Activated CD4-positive, alpha-beta memory T cell treated with anti-CD3 and anti-CD28 coated beads, Interleukin-2, amount 10 ng/mL, durations not matched to agents 7 days and 5 days (primary cell): ENCODE data around the gene DRG2. TPM values are rescaled to one million over a fixed set of nuclear protein-coding genes. Genes with fewer than 3 reads are reported as not detected.

Experiments used
- CTCF ChIA-PET: fragments of 350-600 bp; sonication (Branson Sonifier 250); formaldehyde crosslinking; loops from one replicate; lab custom pipeline; 2021; ENCODE audit warnings: antibody characterized with exemption, inconsistent platforms; lab: Charles Lee
- POLR2A ChIA-PET: fragments of 350-600 bp; sonication (Branson Sonifier 250); formaldehyde crosslinking; loops from one replicate; lab custom pipeline; 2021; ENCODE audit warnings: antibody characterized with exemption; lab: Charles Lee
- DNase-seq: peaks from one replicate; pipeline ENCODE4 v3.0.0-alpha.2; 2020
- H3K27ac Mint-ChIP-seq: one replicate; pipeline ENCODE4 v1.8.0; 2021; ENCODE audit warnings: mild to moderate bottlenecking, mixed read lengths
- H3K27me3 Mint-ChIP-seq: one replicate; pipeline ENCODE4 v1.8.0; 2021; ENCODE audit warnings: mixed read lengths
- H3K36me3 Mint-ChIP-seq: one replicate; pipeline ENCODE4 v1.8.0; 2021; ENCODE audit warnings: low read depth, mixed read lengths
- H3K4me1 Mint-ChIP-seq: one replicate; pipeline ENCODE4 v1.8.0; 2021; ENCODE audit warnings: mixed read lengths
- H3K4me3 Mint-ChIP-seq: one replicate; pipeline ENCODE4 v1.8.0; 2021; ENCODE audit warnings: mild to moderate bottlenecking, mixed read lengths
- H3K9me3 Mint-ChIP-seq: one replicate; pipeline ENCODE4 v1.8.0; 2021; ENCODE audit warnings: mixed read lengths
- total RNA-seq, 2 experiments: library from RNA; stranded (reverse); gene quantifications; one replicate each; pipeline ENCODE4 v1.2.3, GENCODE V29; 2021

Gene DRG2
- total RNA-seq, 2 experiments from 2014 or later, result 46.3 to 46.5 TPM

- no peak for DNase-seq
- no peaks in the 10 kb centered on the region for H3K27me3 Mint-ChIP-seq
- H3K27ac Mint-ChIP-seq, result no peak overlapping the region
- peaks cover 28% of the 10 kb centered on the region for H3K36me3 Mint-ChIP-seq
- POLR2A ChIA-PET, result no interaction called here
- CTCF ChIA-PET, result interaction anchor here (0.5 kb wide), 1 partner anchor 24 kb away, joined by 3 read pairs; no protein-coding TSS in a partner anchor
- H3K4me1 Mint-ChIP-seq, result peaks cover 8% of the 10 kb centered on the region
- H3K9me3 Mint-ChIP-seq, result no peaks in the 10 kb centered on the region
- no peak overlapping the region for H3K4me3 Mint-ChIP-seq
Observed at GRCh38 chr17:18056214-18056613, 31.5 kb upstream of the DRG2 start.

DNA sequence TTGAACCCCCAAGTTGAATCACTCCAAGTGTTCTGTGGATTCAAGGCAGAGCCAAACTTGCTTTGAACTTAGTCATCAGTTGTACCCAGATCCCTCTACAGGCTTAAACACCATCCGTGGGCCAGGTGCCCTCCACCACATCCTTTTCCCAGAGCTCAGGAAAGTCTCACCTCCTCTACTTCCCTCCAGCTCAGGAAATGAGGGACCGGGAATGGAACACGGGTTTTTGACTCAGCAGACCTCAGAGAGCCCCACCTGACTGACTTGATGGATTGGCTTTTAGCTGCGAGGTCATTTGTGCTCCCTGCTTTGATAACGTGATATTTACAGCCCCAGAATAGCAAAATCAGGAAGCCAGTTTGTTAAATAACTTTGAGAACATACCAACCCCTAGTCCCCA, 28.5 kb upstream of the DRG2 start:
- no peaks in the 10 kb centered on the region for H3K9me3 Mint-ChIP-seq
- H3K27me3 Mint-ChIP-seq, result no peaks in the 10 kb centered on the region
- ChIA-PET CTCF (interaction anchor here (1.4 kb wide), 1 partner anchor 24 kb away, joined by 3 read pairs; no protein-coding TSS in a partner anchor), POLR2A (interaction anchor here (1.4 kb wide), 1 partner anchor 9 kb away, joined by 3 read pairs; no protein-coding TSS in a partner anchor)
- no peak for DNase-seq
- peaks cover 25% of the 10 kb centered on the region for H3K36me3 Mint-ChIP-seq
- no peak overlapping the region for H3K4me3 Mint-ChIP-seq
- peaks cover 11% of the 10 kb centered on the region for H3K4me1 Mint-ChIP-seq
- H3K27ac Mint-ChIP-seq, result no peak overlapping the region

DNA sequence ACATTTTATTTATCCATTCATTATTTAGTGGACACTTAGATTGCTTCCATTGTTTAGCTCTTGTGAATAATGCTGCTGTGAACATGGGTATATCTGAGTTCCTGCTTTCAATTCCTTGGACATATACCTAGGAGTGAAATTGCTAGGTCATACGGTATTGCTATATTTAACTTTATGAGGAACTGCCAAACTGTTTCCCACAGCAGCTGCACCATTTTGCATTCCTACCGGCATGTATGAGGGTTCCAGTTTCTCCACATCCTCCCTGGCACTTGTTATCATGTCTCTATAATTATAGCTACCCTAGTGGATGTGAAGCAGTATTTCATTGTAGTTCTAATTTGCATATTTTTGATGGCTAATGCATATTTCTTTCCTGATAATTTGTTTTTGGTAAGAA, 23.7 kb upstream of the DRG2 start:
- Mint-ChIP-seq H3K9me3 (no peaks in the 10 kb centered on the region), H3K27ac (no peak overlapping the region), H3K4me3 (no peak overlapping the region), H3K27me3 (no peaks in the 10 kb centered on the region), H3K4me1 (peaks cover 10% of the 10 kb centered on the region), H3K36me3 (peaks cover 12% of the 10 kb centered on the region)
- ChIA-PET CTCF (no interaction called here), POLR2A (no interaction called here)
- no peak for DNase-seq

DNA sequence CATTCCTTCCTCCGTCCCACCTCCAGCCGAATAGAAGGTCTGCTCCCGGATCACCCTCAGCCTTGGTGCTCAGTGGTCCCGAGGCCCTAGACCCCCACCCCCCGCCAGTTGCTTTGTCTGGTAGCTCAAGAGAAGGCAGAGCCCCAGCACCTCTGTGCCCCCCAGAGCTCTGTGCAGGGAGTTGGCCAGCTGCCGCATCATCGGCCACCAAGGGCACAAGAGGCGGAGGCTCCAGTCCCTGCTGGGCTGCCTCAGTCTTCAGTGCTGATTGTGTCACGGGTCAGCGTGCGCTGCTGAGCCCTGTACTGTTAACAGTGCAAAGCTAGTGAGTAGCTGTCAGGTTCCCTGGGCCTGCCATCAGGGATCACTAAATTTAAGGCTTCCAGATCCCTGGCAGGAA, 22.2 kb upstream of the DRG2 start:
- Mint-ChIP-seq H3K4me1 (peaks cover 7% of the 10 kb centered on the region), H3K27me3 (no peaks in the 10 kb centered on the region), H3K9me3 (no peaks in the 10 kb centered on the region), H3K36me3 (peaks cover 6% of the 10 kb centered on the region), H3K27ac (no peak overlapping the region), H3K4me3 (no peak overlapping the region)
- DNase-seq, result no peak
- POLR2A ChIA-PET, result no interaction called here
- CTCF ChIA-PET, result no interaction called here

GRCh38 chr17:18066866-18067265, 20.9 kb upstream of the DRG2 start:
- ChIA-PET POLR2A (no interaction called here), CTCF (no interaction called here)
- H3K4me1 Mint-ChIP-seq, result peaks cover 8% of the 10 kb centered on the region
- no peak for DNase-seq
- H3K36me3 Mint-ChIP-seq, result peaks cover 6% of the 10 kb centered on the region
- H3K27ac Mint-ChIP-seq, result no peak overlapping the region
- no peak overlapping the region for H3K4me3 Mint-ChIP-seq
- no peaks in the 10 kb centered on the region for H3K9me3 Mint-ChIP-seq
- peaks cover 7% of the 10 kb centered on the region for H3K27me3 Mint-ChIP-seq

GRCh38 chr17:18069101-18069500, 18.6 kb upstream of the DRG2 start:
- Mint-ChIP-seq H3K27ac (no peak overlapping the region), H3K4me3 (no peak overlapping the region), H3K36me3 (peaks cover 6% of the 10 kb centered on the region), H3K27me3 (peaks cover 8% of the 10 kb centered on the region), H3K9me3 (no peaks in the 10 kb centered on the region), H3K4me1 (peaks cover 8% of the 10 kb centered on the region)
- POLR2A ChIA-PET, result no interaction called here
- no peak for DNase-seq
- CTCF ChIA-PET, result interaction anchor here (0.6 kb wide), 1 partner anchor 184 kb away, joined by 3 read pairs; no protein-coding TSS in a partner anchor

DNA sequence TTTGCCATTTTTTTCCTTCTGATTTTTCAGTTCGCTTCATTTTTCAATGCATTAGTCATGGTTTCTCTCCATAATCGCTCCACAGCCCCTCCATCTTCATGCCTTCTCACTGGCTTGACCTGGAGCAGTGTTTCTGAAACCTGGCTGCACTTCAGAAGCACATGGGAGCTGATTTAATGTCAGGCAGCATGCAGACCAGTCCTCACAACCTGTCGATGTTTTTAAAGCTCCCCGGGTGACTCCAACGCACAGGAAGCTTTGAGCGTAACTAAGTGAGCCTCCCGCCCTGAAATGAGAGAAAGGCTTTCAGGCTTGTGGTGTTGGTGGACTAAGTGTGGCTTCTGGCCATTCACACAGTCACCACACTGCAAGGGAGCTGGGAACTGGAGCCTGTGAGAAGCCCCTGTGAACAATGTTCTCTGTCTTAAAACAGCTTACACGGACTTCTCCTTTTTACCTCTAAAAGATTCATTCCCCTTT, 16.8 kb upstream of the DRG2 start:
- H3K27ac Mint-ChIP-seq, result no peak overlapping the region
- H3K27me3 Mint-ChIP-seq, result peaks cover 13% of the 10 kb centered on the region
- ChIA-PET POLR2A (interaction anchor here (0.7 kb wide), 1 partner anchor 21 kb away, joined by 3 read pairs; no protein-coding TSS in a partner anchor), CTCF (interaction anchor here (0.5 kb wide), 1 partner anchor 22 kb away, joined by 3 read pairs; no protein-coding TSS in a partner anchor)
- no peak for DNase-seq
- no peak overlapping the region for H3K4me3 Mint-ChIP-seq
- H3K9me3 Mint-ChIP-seq, result no peaks in the 10 kb centered on the region
- peaks cover 8% of the 10 kb centered on the region for H3K4me1 Mint-ChIP-seq
- H3K36me3 Mint-ChIP-seq, result no peaks in the 10 kb centered on the region

GRCh38 chr17:18071751-18072150, 16.0 kb upstream of the DRG2 start:
- ChIA-PET CTCF (interaction anchor here (0.7 kb wide), 1 partner anchor 29 kb away, joined by 3 read pairs; no protein-coding TSS in a partner anchor), POLR2A (no interaction called here)
- H3K36me3 Mint-ChIP-seq, result no peaks in the 10 kb centered on the region
- peaks cover 8% of the 10 kb centered on the region for H3K4me1 Mint-ChIP-seq
- no peak overlapping the region for H3K4me3 Mint-ChIP-seq
- H3K27ac Mint-ChIP-seq, result no peak overlapping the region
- no peak for DNase-seq
- peaks cover 16% of the 10 kb centered on the region for H3K27me3 Mint-ChIP-seq
- no peaks in the 10 kb centered on the region for H3K9me3 Mint-ChIP-seq

- CTCF ChIA-PET, result no interaction called here
- Mint-ChIP-seq H3K4me3 (no peak overlapping the region), H3K36me3 (no peaks in the 10 kb centered on the region), H3K9me3 (no peaks in the 10 kb centered on the region), H3K4me1 (peaks cover 8% of the 10 kb centered on the region), H3K27ac (no peak overlapping the region), H3K27me3 (peaks cover 22% of the 10 kb centered on the region)
- POLR2A ChIA-PET, result no interaction called here
- no peak for DNase-seq
Observed at GRCh38 chr17:18074566-18075272, 13.0 kb upstream of the DRG2 start.

DNA sequence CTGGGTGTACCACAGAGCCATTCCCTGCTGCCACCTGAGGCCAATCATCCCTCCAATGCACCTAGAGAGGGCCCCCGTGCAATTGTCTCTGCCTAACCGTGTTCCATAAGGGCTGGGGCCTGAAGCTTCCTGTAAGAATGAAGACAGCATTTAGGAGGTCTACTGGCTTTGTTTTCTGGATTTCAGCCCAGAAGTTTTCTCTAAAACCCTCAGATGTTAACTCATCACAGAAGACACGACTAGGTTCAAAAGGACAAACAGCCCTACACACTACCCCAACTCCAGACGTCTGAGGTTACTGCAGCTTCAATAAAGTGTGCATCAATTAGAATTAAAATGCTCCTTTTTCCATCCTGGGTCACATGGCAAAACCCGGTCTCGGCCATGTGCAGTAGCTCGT, 10.8 kb upstream of the DRG2 start:
- no peak overlapping the region for H3K27ac Mint-ChIP-seq
- no peak overlapping the region for H3K4me3 Mint-ChIP-seq
- peaks cover 1% of the 10 kb centered on the region for H3K4me1 Mint-ChIP-seq
- peaks cover 16% of the 10 kb centered on the region for H3K27me3 Mint-ChIP-seq
- ChIA-PET CTCF (no interaction called here), POLR2A (no interaction called here)
- H3K36me3 Mint-ChIP-seq, result no peaks in the 10 kb centered on the region
- no peak for DNase-seq
- no peaks in the 10 kb centered on the region for H3K9me3 Mint-ChIP-seq

GRCh38 chr17:18079543-18079942, 8.2 kb upstream of the DRG2 start:
- peaks cover 1% of the 10 kb centered on the region for H3K4me1 Mint-ChIP-seq
- no peak for DNase-seq
- no peak overlapping the region for H3K27ac Mint-ChIP-seq
- ChIA-PET CTCF (no interaction called here), POLR2A (no interaction called here)
- H3K36me3 Mint-ChIP-seq, result no peaks in the 10 kb centered on the region
- H3K4me3 Mint-ChIP-seq, result no peak overlapping the region
- peaks cover 15% of the 10 kb centered on the region for H3K27me3 Mint-ChIP-seq
- no peaks in the 10 kb centered on the region for H3K9me3 Mint-ChIP-seq

GRCh38 chr17:18084256-18084655, 3.5 kb upstream of the DRG2 start:
- no peak overlapping the region for H3K4me3 Mint-ChIP-seq
- peaks cover 19% of the 10 kb centered on the region for H3K4me1 Mint-ChIP-seq

GRCh38 chr17:18089613-18090012, 1.9 kb downstream of the DRG2 start:
- H3K9me3 Mint-ChIP-seq, result no peaks in the 10 kb centered on the region
- H3K4me3 Mint-ChIP-seq, result peak overlapping the region; percentile 14
- ChIA-PET CTCF (no interaction called here), POLR2A (no interaction called here)
- H3K27ac Mint-ChIP-seq, result no peak overlapping the region
- H3K27me3 Mint-ChIP-seq, result no peaks in the 10 kb centered on the region
- DNase-seq, result no peak
- H3K4me1 Mint-ChIP-seq, result peaks cover 32% of the 10 kb centered on the region
- peaks cover 33% of the 10 kb centered on the region for H3K36me3 Mint-ChIP-seq

More at GRCh38 chr17:18084256-18084655, 3.5 kb upstream of the DRG2 start:
- peaks cover 4% of the 10 kb centered on the region for H3K27me3 Mint-ChIP-seq
- no peak for DNase-seq
- H3K27ac Mint-ChIP-seq, result no peak overlapping the region
- peaks cover 7% of the 10 kb centered on the region for H3K36me3 Mint-ChIP-seq
- H3K9me3 Mint-ChIP-seq, result no peaks in the 10 kb centered on the region
- CTCF ChIA-PET, result no interaction called here
- POLR2A ChIA-PET, result interaction anchor here (0.7 kb wide), 1 partner anchor 291 kb away, joined by 5 read pairs; no protein-coding TSS in a partner anchor
